HUDEP-2 (cell line): ENCODE data around the gene ITGA2B.
A peak's percentile ranks its signal among the peaks of the same experiment; 100 is the strongest.
"Not testable (repeated sequence)": the region's sequence is repeated elsewhere in the genome, so short reads cannot be mapped to it uniquely, and the experiment has no call there.

ENCODE experiments used
- DNase-seq, 76 experiments: peaks; one replicate each; lab custom pipeline; 2025; ENCODE audit not compliant: unreplicated experiment in 76 of 76; lab: John Stamatoyannopoulos, UW

The ITGA2B gene

DNA sequence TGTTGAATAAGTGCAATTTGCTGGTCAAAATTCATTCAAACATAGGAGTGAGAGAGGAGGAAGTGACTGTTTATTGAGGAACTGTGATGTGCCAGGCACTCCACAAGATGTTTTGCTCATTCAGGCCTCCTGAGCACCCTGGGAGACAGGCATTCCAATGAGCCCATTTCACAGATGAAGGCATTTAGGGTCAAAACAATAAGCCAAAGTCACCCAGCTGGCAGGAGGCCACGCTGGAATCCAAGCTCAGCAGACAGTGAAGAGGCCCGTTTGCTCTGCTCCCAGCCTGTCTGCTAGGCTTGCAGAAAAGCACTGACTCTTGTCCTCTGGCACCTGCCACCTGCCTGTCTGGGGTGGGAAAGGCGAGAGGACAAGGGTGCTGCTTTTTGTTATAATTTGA, 54.7 kb downstream of the ITGA2B start:
- no peak for DNase-seq

- no peak for DNase-seq
Measured at GRCh38 chr17:44334315-44334714, 55.1 kb downstream of the ITGA2B start.

GRCh38 chr17:44333371-44333770, 56.1 kb downstream of the ITGA2B start:
- DNase-seq: no peak

GRCh38 chr17:44331249-44331760, 58.1 kb downstream of the ITGA2B start:
- peak in 68 of 76 experiments; percentile 20 to 89 (median 59) for DNase-seq

GRCh38 chr17:44330263-44330662, 59.2 kb downstream of the ITGA2B start:
- DNase-seq: not testable (repeated sequence)

GRCh38 chr17:44329516-44329915, 59.9 kb downstream of the ITGA2B start:
- DNase-seq: not testable (repeated sequence)

GRCh38 chr17:44327715-44328449, 61.6 kb downstream of the ITGA2B start:
- no peak for DNase-seq

DNA sequence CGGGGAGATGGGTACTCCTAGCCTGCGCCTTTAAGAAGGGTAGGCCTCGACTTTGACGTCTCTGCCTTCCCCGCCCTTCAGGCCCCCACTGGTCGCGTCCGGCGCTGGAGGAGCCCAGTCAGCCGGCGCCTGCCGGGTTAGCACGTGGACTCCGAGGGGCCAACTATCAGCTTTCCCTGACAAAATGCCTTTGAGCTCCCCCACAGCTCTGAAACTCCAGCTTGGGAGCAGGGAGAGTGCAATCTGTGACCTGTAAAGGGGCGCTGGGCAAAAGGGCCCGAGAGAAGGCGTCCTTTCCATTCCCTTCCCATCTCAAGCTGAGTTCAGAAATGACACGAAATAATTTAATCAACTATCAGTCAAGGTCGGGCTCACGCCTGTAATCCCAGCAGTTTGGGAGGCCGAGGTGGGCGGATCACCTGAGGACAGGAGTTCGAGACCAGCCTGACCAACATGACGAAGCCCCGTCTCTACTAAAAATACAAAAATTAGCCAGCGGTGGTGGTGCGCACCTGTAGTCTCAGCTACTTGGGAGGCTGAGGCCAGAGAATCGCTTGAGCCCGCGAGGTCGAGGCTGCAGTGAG, 62.5 kb downstream of the ITGA2B start:
- peak in 75 of 76 experiments; percentile 33 to 95 (median 91) for DNase-seq

GRCh38 chr17:44324571-44325275, 64.7 kb downstream of the ITGA2B start, which contains the start of gene SLC25A39:
SLC25A39 (minus strand) TSS chr17:44324823; CDS start chr17:44323562, 1,261 bp downstream.
- DNase-seq: peak in 74 of 76 experiments; percentile 51 to 96 (median 89)

DNA sequence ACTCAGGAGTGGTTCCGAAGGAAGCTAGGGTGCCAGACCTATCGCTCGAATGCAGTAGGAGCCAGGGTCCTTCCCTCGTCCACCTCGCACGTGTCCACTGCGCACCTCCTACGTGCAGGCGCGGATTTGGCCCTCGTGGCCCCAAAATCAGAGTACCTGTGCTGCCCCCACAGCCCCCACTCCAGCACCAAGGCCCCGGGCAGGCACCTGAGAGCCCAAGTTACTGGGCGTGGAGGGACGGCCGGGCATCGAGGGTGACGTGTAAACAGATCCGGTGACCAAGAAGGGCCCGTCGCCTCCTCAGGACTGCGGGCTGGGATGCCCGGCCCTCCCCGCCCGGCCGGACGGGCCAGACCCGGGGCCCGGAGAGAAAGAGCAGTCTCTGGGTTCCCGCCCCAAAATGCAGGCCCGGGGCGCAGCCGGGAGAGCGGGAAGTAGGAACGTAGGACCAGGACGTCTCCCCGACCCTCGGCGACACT, 65.3 kb downstream of the ITGA2B start:
- DNase-seq: peak in 1 of 76 experiments; percentile 32

DNA sequence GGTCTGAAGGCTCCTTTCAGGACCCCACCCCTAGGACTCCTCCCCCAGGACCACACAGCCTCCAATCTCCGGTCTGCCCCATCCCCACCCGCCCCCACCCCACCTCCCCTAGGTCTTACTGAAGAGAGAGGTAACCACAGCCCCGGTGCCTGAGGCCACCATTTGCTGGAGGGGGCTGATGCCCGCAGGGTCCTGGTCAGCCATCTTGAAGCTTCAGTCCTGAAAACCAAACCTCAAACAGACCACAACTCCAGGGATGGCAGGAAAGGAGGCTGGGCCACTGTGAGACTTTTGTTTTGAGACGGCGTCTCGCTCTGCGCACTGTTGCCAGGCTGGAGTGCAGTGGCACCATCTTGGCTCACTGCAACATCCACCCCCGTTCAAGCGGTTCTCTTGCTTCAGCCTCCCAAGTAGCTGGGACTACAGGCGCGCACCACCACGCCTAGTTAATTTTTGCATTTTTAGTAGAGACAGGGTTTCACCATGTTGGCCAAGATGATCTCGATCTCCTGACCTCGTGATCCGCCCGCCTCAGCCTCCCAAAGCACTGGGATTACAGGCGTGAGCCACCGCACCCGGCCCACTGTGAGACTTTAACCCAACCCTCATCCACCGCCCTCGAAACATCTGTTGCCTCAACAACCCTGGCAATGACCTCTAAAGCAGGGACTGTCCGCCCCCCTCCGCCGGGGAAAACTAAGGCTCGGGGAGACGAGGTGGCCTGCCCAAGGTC, 65.9 kb downstream of the ITGA2B start:
- DNase-seq: peak in 2 of 76 experiments; percentile 16 to 18

GRCh38 chr17:44322236-44322895, 67.1 kb downstream of the ITGA2B start:
- no peak for DNase-seq
